H1 (cell line): ENCODE data around the gene TPSD1. TPM values are rescaled to one million over a fixed set of nuclear protein-coding genes. Genes with fewer than 3 reads are reported as not detected.

Experiments
- CTCF ChIA-PET: fragments of 300-600 bp; sonication (Branson Sonifier 250); formaldehyde crosslinking; loops from one replicate; lab custom pipeline; 2021; ENCODE audit not compliant: partially characterized antibody; lab: Charles Lee
- POLR2A ChIA-PET: fragments of 300-600 bp; sonication (Branson Sonifier 250); formaldehyde crosslinking; loops from one replicate; lab custom pipeline; 2021; ENCODE audit warnings: inconsistent platforms; ENCODE audit not compliant: partially characterized antibody; lab: Charles Lee
- DNase-seq, 2 experiments: peaks; one replicate each; pipeline versions ENCODE4 v3.0.0 to v3.0.0-alpha.2; 2010 to 2022; ENCODE audit warnings: low spot score in 2 of 2, low read depth in 1 of 2, mixed read lengths in 1 of 2
- FAIRE-seq: peaks from 2 replicates; lab custom pipeline; 2011; peaks lifted over from hg19 to GRCh38; lab: Jason Lieb, UNC
- H2AFZ ChIP-seq: 2 replicates; pipeline ENCODE4 v1.8.1; 2012; ENCODE audit warnings: low read length, inconsistent platforms
- H2AK5ac ChIP-seq: 2 replicates; pipeline ENCODE4 v1.6.1; 2013; ENCODE audit warnings: low read depth, low read length
- H2BK120ac ChIP-seq: replicated peaks from 2 replicates; pipeline ENCODE3; 2013; ENCODE audit warnings: low read depth, low read length, inconsistent platforms
- H2BK12ac ChIP-seq: 2 replicates; pipeline ENCODE4 v1.6.1; 2013; ENCODE audit warnings: low read depth, low read length
- H2BK15ac ChIP-seq: 2 replicates; pipeline ENCODE4 v1.6.1; 2013; ENCODE audit warnings: low read length
- H2BK20ac ChIP-seq: 2 replicates; pipeline ENCODE4 v1.6.1; 2013; ENCODE audit warnings: low read length
- H2BK5ac ChIP-seq: 2 replicates; pipeline ENCODE4 v1.6.1; 2013; ENCODE audit warnings: low read depth, low read length
- H3K14ac ChIP-seq: 2 replicates; pipeline ENCODE4 v1.6.1; 2013; ENCODE audit warnings: inconsistent platforms; ENCODE audit not compliant: insufficient read length
- H3K18ac ChIP-seq: 2 replicates; pipeline ENCODE4 v1.6.1; 2013; ENCODE audit warnings: low read length; ENCODE audit errors: extremely low read depth
- H3K23ac ChIP-seq: 2 replicates; pipeline ENCODE4 v1.6.1; 2013; ENCODE audit warnings: inconsistent platforms; ENCODE audit not compliant: insufficient read length
- H3K23me2 ChIP-seq: 2 replicates; pipeline ENCODE4 v1.6.1; 2013; ENCODE audit warnings: low read depth, low read length
- H3K27ac ChIP-seq: 2 replicates; pipeline ENCODE4 v1.6.1; 2011; ENCODE audit warnings: low read depth, low read length, inconsistent platforms
- H3K27me3 ChIP-seq, 4 experiments: replicated peaks in 1 of 4; 1 replicate in 1 of 4; 2 replicates in 3 of 4; pipeline versions ENCODE4 v1.6.1 to v1.8.1; 2011 to 2013; ENCODE audit warnings: low read length in 3 of 4, mild to moderate bottlenecking in 3 of 4, inconsistent platforms in 2 of 4, mixed read lengths in 2 of 4, moderate library complexity in 1 of 4; ENCODE audit not compliant: control insufficient read depth in 3 of 4, insufficient read depth in 3 of 4; ENCODE audit errors: extremely low read depth in 1 of 4
- H3K36me3 ChIP-seq, 4 experiments: 2 replicates each; pipeline versions ENCODE4 v1.6.1 to v1.8.1; 2011 to 2013; ENCODE audit warnings: mild to moderate bottlenecking in 4 of 4, low read length in 3 of 4, moderate library complexity in 2 of 4, control low read depth in 1 of 4, inconsistent platforms in 1 of 4; ENCODE audit not compliant: insufficient read depth in 4 of 4, control insufficient read depth in 2 of 4
- H3K4ac ChIP-seq: replicated peaks from 2 replicates; pipeline ENCODE3; 2013; ENCODE audit warnings: low read length, low read depth, mixed read lengths, inconsistent platforms; ENCODE audit not compliant: insufficient read length
- H3K4me1 ChIP-seq, 4 experiments: replicated peaks in 1 of 4; 1 replicate in 1 of 4; 2 replicates in 3 of 4; pipeline versions ENCODE4 v1.6.1 to v1.8.1; 2011 to 2013; ENCODE audit warnings: low read length in 3 of 4, inconsistent platforms in 2 of 4, mixed read lengths in 1 of 4; ENCODE audit not compliant: insufficient read depth in 4 of 4, control insufficient read depth in 3 of 4
- H3K4me2 ChIP-seq, 2 experiments: 2 replicates each; pipeline versions ENCODE4 v1.6.1 to v1.8.1; 2011 to 2013; ENCODE audit warnings: low read depth in 2 of 2, low read length in 2 of 2, control low read depth in 1 of 2, inconsistent platforms in 1 of 2, mild to moderate bottlenecking in 1 of 2; ENCODE audit not compliant: insufficient read depth in 1 of 2
- H3K4me3 ChIP-seq, 4 experiments: fragments of 200-600, 300-600 bp in 1 of 4; sonication (generic), shearing (Covaris generic), sonication (Bioruptor Twin) in 1 of 4; 2 replicates each; pipeline versions ENCODE4 v1.5.1 to v1.8.1; 2011 to 2016; ENCODE audit warnings: low read length in 4 of 4, low read depth in 3 of 4, control low read depth in 2 of 4, inconsistent platforms in 2 of 4, mild to moderate bottlenecking in 2 of 4, mixed read lengths in 1 of 4, moderate library complexity in 1 of 4; ENCODE audit not compliant: insufficient read depth in 2 of 4; ENCODE audit errors: extremely low read depth in 1 of 4
- H3K56ac ChIP-seq: replicated peaks from 2 replicates; pipeline ENCODE3; 2013; ENCODE audit warnings: low read depth, mild to moderate bottlenecking, mixed read lengths, low read length, inconsistent platforms; ENCODE audit not compliant: insufficient read length
- H3K79me1 ChIP-seq: 2 replicates; pipeline ENCODE4 v1.6.1; 2013; ENCODE audit warnings: low read depth, low read length, control low read depth
- H3K79me2 ChIP-seq, 2 experiments: 2 replicates each; pipeline versions ENCODE4 v1.6.1 to v1.8.1; 2012 to 2013; ENCODE audit warnings: low read length in 2 of 2, mild to moderate bottlenecking in 2 of 2, inconsistent platforms in 1 of 2; ENCODE audit not compliant: insufficient read depth in 2 of 2, control insufficient read depth in 1 of 2
- H3K9ac ChIP-seq, 4 experiments: replicated peaks in 1 of 4; 1 replicate in 1 of 4; 2 replicates in 3 of 4; pipeline versions ENCODE4 v1.6.1 to v1.8.1; 2011 to 2013; ENCODE audit warnings: low read depth in 3 of 4, low read length in 3 of 4, control low read depth in 2 of 4, mild to moderate bottlenecking in 2 of 4, moderate library complexity in 2 of 4, inconsistent platforms in 1 of 4; ENCODE audit errors: extremely low read depth in 1 of 4
- H3K9me3 ChIP-seq, 2 experiments: 2 replicates each; pipeline versions ENCODE4 v1.6.1 to v1.8.1; 2012 to 2013; ENCODE audit warnings: mild to moderate bottlenecking in 2 of 2, moderate library complexity in 2 of 2, control low read depth in 1 of 2, inconsistent platforms in 1 of 2, low read depth in 1 of 2, low read length in 1 of 2, mixed read lengths in 1 of 2; ENCODE audit not compliant: insufficient read depth in 2 of 2
- H4K20me1 ChIP-seq, 2 experiments: replicated peaks in 1 of 2; 2 replicates each; pipeline versions ENCODE3 to v1.8.1; 2011 to 2013; ENCODE audit warnings: inconsistent platforms in 2 of 2, low read length in 2 of 2, mild to moderate bottlenecking in 1 of 2; ENCODE audit not compliant: insufficient read depth in 2 of 2, control insufficient read depth in 1 of 2
- H4K5ac ChIP-seq: 2 replicates; pipeline ENCODE4 v1.6.1; 2013; ENCODE audit warnings: low read length, low read depth, mixed read lengths, inconsistent platforms; ENCODE audit not compliant: insufficient read length
- H4K8ac ChIP-seq: 2 replicates; pipeline ENCODE4 v1.8.0; 2013; ENCODE audit warnings: mild to moderate bottlenecking, moderate library complexity, low read length, inconsistent platforms; ENCODE audit not compliant: insufficient read depth; ENCODE audit errors: extremely low read depth
- H4K91ac ChIP-seq: replicated peaks from 2 replicates; pipeline ENCODE3; 2013; ENCODE audit warnings: low read length, mixed read lengths, inconsistent platforms; ENCODE audit not compliant: insufficient read length
- WGBS, 2 experiments: shearing (Covaris generic) in 1 of 2; methylation state at CpG; one replicate each; pipeline versions ENCODE4 v1.1.6 to v1.1.7; 2013 to 2015; ENCODE audit warnings: low lambda C conversion rate in 2 of 2, mixed read lengths in 2 of 2, inconsistent platforms in 1 of 2, low coverage in 1 of 2, missing lambda C conversion rate in 1 of 2; ENCODE audit not compliant: insufficient replicate concordance in 2 of 2, insufficient coverage in 1 of 2, insufficient read length in 1 of 2; ENCODE audit errors: extremely low coverage in 1 of 2, missing lambda C conversion rate in 1 of 2; 5-methylcytosine and 5-hydroxymethylcytosine counted together
- polyA plus RNA-seq, 7 experiments: library from polyadenylated mRNA; depleted of rRNA in 3 of 7; stranded (reverse) in 5 of 7; unstranded in 2 of 7; fragments of >200 nt in 5 of 7; fragments of 200-250 nt in 2 of 7; gene quantifications; 1 replicate in 5 of 7; 2 replicates in 1 of 7; 4 replicates in 1 of 7; pipeline versions ENCODE4 v1.2.1 to v1.2.3, GENCODE V29; 2011 to 2013; ENCODE audit warnings: missing spikeins in 2 of 7, mixed read lengths in 2 of 7
- total RNA-seq: library from RNA; stranded (reverse); fragmentation: NEBNext Ultra II Directional; extraction: Animal tissue kit (Norgen Biotek cat#: 25700); gene quantifications from 2 replicates; pipeline ENCODE4 v1.2.1, GENCODE V29; 2021

TPSD1 gene
- total and polyA plus RNA-seq, 2 of the 8 experiments (the other 6 are each of a cell fraction or from before 2014, with no cell fraction given), result 0.26 TPM; not detected in 1

GRCh38 chr16:1216681-1217400, 39.0 kb upstream of the TPSD1 start:
- POLR2A ChIA-PET, result interaction anchor here (0.5 kb wide), 1 partner anchor 64 kb away, joined by 4 read pairs; no protein-coding TSS in a partner anchor
- Histone ChIP-seq H2AFZ (no peak overlapping the region), H4K20me1 (peaks cover 0 to 4% of the 10 kb centered on the region in 2 experiments), H3K18ac (no peak overlapping the region), H4K8ac (no peak overlapping the region), H3K79me2 (no peaks in the 10 kb centered on the region), H2AK5ac (no peak overlapping the region), H2BK12ac (no peak overlapping the region), H3K4ac (no peak overlapping the region), H4K5ac (no peak overlapping the region), H3K23me2 (no peaks in the 10 kb centered on the region), H3K9ac (no peak overlapping the region), H3K36me3 (peaks cover 2 to 67% (median 9%) of the 10 kb centered on the region in 4 experiments; a peak in 6 of 8 replicates), H3K27me3 (no peaks in the 10 kb centered on the region), H3K4me1 (no peaks in the 10 kb centered on the region), H3K23ac (no peak overlapping the region), H2BK5ac (no peak overlapping the region), H3K4me3 (no peak overlapping the region), H3K79me1 (no peaks in the 10 kb centered on the region), H3K4me2 (no peak overlapping the region), H3K56ac (no peak overlapping the region), H3K27ac (no peak overlapping the region), H3K9me3 (no peaks in the 10 kb centered on the region), H3K14ac (no peak overlapping the region), H2BK20ac (no peak overlapping the region), H2BK15ac (no peak overlapping the region), H2BK120ac (no peak overlapping the region), H4K91ac (no peak overlapping the region)
- DNase-seq (no peak), FAIRE-seq (no peak)
- CTCF ChIA-PET, result no interaction called here
- WGBS, 2 experiments, result 96% methylated on average over 28 of the region's 32 CpGs; no CpG with 5 or more reads in 1 of the 2 experiments
